Germinal center (tissue), 1 donor: ENCODE measurements around the gene PRDX4.
"Not testable (repeated sequence)": the region's sequence is repeated elsewhere in the genome, so short reads cannot be mapped to it uniquely, and the experiment has no call there.

Source experiments
- DNase-seq: peaks from one replicate; pipeline ENCODE4 v3.0.0; 2012; ENCODE audit warnings: mixed read lengths, low spot score

The PRDX4 gene

DNA sequence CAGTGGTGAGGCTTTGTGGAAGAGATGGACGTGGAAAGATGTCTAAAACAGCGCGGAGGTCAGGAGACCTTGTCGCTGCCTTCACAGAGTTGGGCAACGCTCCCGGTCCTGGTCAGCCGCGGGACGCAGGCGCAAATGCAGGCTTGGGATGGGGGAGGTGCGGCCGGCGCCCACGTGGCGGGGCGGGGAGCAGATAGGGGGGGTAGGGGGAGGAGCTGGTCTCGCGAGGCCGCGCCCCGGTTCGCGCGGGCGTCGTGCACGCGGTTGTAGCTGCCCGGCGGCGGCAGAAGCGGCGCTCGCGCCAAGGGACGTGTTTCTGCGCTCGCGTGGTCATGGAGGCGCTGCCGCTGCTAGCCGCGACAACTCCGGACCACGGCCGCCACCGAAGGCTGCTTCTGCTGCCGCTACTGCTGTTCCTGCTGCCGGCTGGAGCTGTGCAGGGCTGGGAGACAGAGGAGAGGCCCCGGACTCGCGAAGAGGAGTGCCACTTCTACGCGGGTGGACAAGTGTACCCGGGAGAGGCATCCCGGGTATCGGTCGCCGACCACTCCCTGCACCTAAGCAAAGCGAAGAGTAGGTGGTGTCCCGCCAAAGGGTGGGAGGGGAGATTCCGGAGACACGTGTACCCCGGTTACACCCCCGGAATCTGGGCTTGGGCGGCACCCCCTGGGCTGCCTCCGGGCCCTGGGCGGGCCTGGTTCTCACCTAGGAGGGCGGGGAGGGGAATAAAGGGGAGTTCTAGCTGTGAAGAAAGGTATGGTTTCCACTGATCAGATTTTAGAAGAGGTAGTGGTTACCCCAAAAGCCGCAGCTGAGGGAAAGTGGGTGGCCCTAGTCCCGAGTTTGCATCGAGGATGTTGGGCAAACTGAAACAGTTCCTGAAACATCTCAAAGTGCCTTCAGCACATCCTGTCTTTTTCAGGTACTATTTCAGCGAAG, at the start of gene PRDX4:
Gene PRDX4, plus strand, starts transcription at position 255 of the 939 bp plus-strand sequence. Its CDS starts 78 bp downstream, at position 333.
- peak; percentile 77 for DNase-seq

GRCh38 chrX:23621621-23622265, 45.5 kb upstream of the PRDX4 start:
- DNase-seq, result no peak

DNA sequence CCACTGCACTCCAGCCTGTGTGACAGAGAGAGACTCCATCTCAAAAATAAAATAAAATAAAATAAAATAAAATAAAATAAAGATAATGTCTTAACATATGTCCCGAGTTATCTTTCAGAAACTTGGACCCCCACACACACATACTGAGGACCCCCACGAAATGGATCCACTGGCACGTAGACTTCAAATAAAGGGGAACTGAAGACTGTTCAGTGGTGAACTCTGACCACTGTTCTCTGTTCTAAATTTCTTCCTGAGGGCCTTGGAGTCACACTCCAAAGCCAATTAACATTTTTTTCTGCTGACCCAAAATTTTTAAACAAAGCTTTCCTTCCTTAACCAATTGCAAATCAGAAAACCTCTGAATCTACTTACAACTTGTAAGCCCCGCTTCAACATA, 43.5 kb upstream of the PRDX4 start:
- no peak for DNase-seq

DNA sequence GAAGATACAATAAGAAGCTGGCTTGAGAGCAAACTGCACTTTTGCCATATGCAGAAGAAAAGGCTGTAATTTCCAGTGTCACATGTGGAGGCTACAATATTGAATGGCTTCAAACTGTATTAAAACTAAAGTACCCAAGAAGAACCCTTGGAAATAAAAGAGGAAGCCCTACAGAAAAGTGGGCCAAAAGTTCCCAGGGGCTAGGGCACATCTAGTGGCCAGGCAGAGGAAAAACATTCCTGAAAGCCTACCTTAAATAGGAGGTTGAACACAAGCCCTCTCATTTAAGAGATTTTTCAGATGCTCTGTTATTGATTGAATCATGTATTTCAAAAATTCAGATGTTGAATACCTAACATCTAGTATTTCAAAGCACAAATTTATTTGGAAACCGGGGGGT, 40.6 kb upstream of the PRDX4 start:
- no peak for DNase-seq

DNA sequence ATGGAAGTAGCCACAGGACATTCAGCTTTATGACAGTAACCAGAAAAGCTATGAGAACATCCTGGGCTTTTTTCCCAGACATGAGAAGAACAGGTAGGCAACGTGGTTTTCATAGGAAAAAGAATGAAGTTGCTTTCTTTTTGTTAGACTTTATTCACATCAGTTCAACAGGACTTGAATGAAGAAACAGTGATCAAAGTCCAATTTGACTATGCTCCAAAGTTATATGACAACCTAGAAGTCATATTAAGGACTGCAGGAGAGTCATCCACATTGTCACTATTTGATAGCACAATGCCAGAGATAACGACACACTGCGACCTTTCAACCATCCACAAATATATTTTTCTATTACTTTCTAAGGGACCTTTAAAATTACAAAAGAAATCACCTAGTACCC, 39.2 kb upstream of the PRDX4 start:
- no peak for DNase-seq

DNA sequence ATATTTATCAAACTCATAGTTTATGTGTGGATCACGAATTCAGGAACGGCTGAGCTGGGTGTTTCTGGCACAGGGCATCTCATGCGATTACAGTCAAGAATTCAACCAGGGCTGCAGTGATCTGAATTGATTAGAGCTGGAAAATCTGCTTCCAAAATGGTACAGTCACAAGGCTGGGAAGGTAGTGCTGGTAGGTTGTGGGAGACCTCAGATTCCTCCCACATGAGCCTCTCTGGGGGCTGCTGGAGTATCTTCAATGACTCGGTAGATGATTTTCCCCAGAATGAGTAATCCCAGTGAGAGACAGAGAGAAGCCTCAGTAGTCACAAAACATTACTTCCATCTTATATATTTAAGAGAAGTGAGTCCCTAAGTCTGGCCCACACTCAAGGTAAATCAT, 36.2 kb upstream of the PRDX4 start:
- no peak for DNase-seq

DNA sequence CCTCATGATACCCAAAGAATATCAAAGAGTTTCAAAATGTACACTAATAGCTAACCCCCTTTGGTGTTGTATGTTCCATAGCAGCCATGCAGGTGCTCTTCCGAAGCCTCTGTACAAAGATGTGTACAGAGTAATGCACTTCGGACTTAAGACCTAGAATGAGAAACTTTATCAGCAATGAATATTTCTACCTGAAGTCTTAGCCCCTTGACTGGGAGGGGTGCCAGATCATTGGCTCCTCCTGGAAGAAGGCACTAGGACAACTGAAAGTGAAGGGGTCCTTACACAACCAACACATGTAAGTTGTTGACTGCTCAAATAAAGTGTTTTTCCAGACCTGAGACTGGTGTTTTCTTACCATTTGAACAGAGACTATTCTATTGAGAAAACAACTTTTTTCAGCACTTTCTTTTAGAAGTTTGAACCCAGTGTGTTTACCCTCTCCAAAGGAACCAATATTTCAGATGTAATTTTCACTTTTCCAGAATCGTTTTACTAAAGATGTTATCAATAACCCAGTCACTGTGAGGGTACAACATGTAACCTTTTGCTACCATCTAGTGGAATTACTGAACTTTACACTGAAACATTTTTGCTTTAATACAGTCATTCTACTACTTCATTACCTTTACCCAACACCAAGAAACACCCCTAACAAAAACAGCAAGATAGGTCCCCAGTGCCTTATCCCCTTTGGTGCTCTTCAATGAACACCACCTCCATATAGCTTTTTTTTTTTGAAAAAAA, 33.3 kb upstream of the PRDX4 start:
- DNase-seq, result no peak

DNA sequence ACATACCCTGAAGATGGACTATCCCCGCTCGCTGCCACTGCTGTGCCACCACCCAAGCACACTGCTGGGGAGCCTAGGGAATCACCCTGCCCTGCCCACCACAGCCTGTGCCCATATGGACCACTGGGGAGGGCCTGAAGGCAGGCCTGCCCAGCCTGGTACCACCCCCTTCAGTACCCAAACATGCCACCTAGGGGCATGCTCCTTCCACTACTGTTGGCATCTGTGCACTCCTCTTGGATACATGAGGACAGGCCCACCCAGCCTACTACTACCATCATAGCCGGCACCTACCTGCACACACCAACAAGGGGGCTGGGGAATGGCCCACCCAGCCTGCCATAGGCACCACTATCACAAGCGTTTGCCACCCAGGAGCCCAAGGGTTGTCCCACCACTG, 30.1 kb upstream of the PRDX4 start:
- no peak for DNase-seq

DNA sequence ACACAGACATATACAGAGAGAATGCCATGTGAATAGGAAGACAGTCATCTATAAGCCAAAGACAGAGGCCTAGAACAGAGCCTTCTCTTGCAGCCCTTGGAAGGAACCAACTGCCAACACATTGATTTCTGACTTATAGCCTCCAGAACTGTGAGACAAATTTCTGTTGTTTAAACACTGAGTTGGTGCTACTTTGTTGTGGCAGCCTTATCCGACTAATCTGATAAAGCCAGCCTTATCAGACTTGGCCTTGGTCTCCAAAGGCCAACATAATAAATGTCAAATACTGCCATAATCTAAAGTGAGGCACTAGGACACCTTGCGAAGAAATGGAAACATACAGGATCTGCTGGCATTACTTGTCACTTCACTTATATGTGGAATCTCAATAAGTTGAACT, 24.3 kb upstream of the PRDX4 start:
- DNase-seq, result no peak

DNA sequence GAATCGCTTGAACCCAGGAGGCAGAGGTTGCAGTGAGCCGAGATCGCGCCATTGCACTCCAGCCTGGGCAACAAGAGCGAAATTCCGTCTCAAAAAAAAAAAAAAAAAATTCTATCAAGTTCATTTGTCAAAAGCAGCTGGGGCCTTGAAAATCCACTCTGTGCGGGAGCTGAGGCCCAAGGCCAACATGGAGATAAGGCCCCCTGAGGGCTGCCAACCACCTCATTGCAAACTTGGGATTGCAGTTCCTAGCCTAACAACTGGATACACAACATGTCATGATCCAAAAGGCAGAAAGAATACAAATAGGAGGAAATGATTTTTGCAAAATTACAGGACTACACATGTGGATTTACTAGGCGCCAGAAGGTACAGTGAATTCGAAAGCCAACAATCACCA, 22.5 kb upstream of the PRDX4 start:
- no peak for DNase-seq

DNA sequence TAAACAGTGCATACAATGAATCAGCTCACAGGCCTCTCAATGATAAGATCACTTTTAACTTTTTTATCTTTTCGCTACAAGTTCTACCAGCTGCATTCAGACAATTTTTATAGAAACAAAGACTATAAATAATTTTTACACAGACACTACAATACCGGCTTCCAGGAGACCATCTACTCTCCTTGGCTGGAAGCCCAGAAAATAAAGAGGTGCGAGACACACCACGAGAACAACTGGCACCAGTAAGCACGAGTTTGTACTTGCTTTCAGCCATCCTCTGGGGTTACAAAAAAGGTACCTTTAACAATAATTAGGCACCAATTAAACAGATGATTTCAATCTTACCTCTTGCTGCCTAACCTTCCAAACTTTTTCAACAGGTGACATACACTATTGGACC, 11.2 kb upstream of the PRDX4 start:
- DNase-seq, result no peak

- DNase-seq, result no peak
These were observed 10.6 kb upstream of the PRDX4 start for GRCh38 chrX:23656684-23657083.

DNA sequence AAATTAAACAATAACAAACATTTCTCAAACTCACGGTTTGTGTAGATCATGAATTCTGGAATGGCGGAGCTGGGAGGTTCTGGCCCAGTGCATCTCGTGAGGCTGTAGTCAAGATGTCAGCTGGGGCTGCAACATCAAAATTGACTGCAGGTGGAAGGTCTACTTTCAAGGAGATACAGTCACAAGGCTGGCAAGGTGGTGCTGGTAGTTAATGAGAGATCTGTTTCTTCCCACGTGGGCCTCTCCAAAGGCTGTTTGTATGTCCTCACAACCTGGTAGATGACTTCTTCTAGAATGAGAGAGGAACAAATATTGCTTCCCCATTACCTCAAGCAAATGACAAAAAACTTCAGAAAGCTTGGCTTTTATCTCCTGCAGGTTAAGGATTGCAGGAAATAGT, 8.0 kb upstream of the PRDX4 start:
- no peak for DNase-seq

DNA sequence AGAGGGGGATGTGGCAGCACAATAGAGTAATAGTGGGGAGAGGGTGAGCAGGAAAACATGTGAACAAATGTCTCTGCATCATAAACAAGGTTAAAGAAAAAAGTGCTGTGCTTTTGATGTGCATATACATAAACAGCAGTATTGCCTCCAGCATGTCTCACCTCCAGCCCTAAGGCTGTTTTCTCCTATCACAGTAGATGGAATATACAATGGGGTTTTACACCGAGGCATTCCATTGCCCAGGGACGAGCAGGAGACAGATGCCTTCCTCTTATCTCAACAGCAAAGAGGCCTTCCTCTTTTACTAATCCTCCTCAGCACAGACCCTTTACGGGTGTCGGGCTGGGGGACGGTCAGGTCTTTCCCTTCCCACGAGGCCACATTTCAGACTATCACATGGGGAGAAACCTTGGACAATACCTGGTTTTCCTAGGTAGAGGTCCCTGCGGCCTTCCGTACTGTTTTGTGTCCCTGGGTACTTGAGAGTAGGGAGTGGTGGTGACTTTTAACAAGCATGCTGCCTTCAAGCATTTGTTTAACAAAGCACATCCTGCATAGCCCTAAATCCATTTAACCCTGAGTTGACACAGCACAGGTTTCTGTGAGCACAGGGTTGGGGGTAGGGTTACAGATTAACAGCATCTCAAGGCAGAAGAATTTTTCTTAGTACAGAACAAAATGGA, 7.1 kb upstream of the PRDX4 start:
- DNase-seq, result not testable (repeated sequence)

DNA sequence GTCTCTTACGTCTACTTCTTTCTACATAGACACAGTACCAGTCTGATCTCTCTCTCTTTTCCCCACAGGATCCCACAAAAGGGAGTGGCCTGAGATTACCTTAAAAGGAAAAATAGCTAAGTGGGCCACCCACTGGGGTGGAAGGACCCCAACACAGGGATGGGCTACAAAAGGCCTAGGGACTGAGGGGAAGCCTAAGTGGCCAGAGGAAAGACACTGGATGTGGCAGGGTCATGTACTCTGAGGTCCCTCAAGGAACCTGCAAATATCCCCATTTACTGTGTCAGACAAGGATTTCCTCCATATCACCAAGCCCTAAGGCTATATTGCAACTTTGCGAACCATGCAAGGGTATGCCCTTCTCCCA, 6.5 kb upstream of the PRDX4 start:
- no peak for DNase-seq

DNA sequence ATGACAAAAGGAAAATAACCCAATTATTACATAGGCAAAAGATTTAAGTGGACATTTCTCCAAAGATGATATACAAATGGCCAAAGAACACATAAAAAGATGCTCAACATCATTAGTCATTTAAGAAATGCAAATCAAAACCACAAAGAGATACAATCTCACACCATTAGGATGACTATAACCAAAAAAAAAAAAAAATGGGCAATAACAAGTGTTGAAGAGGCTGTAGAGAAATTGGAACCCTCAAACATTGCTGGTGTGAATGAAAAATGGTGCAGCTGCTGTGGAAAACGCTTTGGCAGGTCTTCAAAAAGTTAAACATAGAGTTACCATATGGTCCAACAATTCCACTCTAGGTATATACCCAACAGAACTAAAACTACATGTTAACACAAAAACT, 5.6 kb upstream of the PRDX4 start:
- DNase-seq, result no peak

- no peak for DNase-seq
These were observed 5.1 kb upstream of the PRDX4 start for GRCh38 chrX:23662187-23662586.

DNA sequence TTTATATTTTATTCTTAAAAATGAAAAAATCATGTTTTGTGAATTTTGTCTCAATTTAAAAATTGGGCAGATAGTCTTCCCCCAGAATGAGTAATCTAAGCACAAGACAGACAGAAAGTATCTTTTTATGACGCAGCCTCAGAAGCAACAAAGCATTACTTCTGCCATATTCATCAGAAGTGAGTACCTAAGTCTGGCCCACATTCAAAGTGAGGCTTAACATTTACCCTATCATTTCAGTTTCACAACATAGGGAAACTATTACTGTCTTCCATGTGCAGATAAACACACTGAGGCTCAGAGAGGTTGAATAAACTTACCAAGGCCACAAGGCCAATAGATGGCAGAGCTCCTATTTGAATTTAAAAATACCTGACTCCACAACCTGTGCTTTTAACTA, 4.4 kb upstream of the PRDX4 start:
- peak; percentile 7 for DNase-seq

DNA sequence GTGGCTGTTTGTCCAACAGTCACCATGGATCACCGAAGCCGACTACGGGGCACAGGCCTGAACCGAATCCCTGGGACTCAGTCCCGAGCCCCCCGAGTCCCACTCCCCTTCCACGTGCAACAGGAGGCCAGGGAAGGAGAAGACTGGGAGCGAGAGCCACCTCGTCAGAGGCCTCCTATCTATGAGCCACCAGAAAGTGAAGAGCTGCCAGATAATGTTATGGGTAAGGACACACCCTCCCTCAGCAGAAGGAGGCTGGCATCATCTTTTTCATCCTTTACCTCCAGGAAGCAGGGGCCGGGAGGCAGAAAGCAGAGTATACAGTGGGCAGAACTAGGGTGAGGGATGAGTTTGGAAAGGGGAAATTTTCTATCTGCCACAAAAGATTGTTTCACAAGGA, 2.8 kb upstream of the PRDX4 start:
- no peak for DNase-seq

DNA sequence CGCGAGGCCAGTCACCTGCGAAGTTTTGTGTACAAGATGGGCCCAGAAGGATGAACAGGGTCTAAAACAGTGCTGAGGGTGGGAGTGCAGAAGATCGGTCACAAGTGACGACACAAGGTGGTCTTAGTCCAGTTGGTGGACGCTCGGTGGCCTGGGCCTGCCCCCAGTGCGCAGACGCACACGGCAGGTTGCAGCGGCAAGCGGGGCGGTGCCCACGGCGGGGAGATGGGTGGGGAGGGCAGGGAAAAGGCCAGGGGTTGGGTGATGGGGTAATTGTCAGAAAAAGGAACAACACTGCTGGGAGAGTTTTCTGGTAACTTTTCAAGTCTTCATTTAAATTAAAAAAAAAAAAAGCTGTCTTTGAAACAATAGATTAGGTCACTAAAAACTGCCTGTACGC, 1.0 kb upstream of the PRDX4 start:
- no peak for DNase-seq

GRCh38 chrX:23668335-23668734, 1.0 kb downstream of the PRDX4 start:
- no peak for DNase-seq

GRCh38 chrX:23670528-23670927, 3.2 kb downstream of the PRDX4 start:
- DNase-seq, result no peak
